Lower lobe of right lung (tissue), 2 donors: ENCODE measurements around the gene PTGES. TPM values are rescaled to one million over a fixed set of nuclear protein-coding genes. Genes with fewer than 3 reads are reported as not detected.

Experiments
- ATAC-seq, 2 donors: fragments of 200-7000 bp; cut with Tn5 transposase; one replicate each; pipeline ENCODE4 v1.9.1; 2020 to 2022; ENCODE audit warnings: mild to moderate bottlenecking in 2 of 2, moderate library complexity in 2 of 2
- DNase-seq: peaks from one replicate; pipeline ENCODE4 v3.0.0-alpha.2; 2020
- H3K27ac ChIP-seq: fragments of 200-600 bp; one replicate; pipeline ENCODE4 v1.8.0; 2022
- H3K27me3 ChIP-seq: fragments of 200-600 bp; one replicate; pipeline ENCODE4 v1.8.0; 2022; ENCODE audit warnings: low read depth
- H3K36me3 ChIP-seq: fragments of 200-600 bp; one replicate; pipeline ENCODE4 v1.8.0; 2022; ENCODE audit warnings: mild to moderate bottlenecking
- H3K4me1 ChIP-seq: fragments of 200-600 bp; one replicate; pipeline ENCODE4 v1.8.0; 2022
- H3K4me3 ChIP-seq: fragments of 200-600 bp; one replicate; pipeline ENCODE4 v1.8.0; 2022; ENCODE audit warnings: mild to moderate bottlenecking
- H3K9me3 ChIP-seq: fragments of 200-600 bp; one replicate; pipeline ENCODE4 v1.8.0; 2022
- intact Hi-C: fragments of 100-400 bp; cut with DNase I; formaldehyde crosslinking; loops from one replicate; pipeline ENCODE4 v1.11.0; 2022
- total RNA-seq: library from RNA; stranded (reverse); fragmentation: NEBNext Ultra II Directional; extraction: Animal tissue kit (Norgen Biotek cat#: 25700); gene quantifications from one replicate; pipeline ENCODE4 v1.2.1, GENCODE V29; 2021
- TF ChIP-seq, protein P1 (sequence below): fragments of 200-600 bp; IDR thresholded peaks from one replicate; pipeline ENCODE4 v1.8.0; 2022; ENCODE audit warnings: antibody characterized with exemption, mild to moderate bottlenecking
- donor health status: DM: no; HTN: yes; CAD: no; lungs with severe emphysema.

The PTGES gene
- total RNA-seq, 1 donor from 2014 or later, result 3.9 TPM

DNA sequence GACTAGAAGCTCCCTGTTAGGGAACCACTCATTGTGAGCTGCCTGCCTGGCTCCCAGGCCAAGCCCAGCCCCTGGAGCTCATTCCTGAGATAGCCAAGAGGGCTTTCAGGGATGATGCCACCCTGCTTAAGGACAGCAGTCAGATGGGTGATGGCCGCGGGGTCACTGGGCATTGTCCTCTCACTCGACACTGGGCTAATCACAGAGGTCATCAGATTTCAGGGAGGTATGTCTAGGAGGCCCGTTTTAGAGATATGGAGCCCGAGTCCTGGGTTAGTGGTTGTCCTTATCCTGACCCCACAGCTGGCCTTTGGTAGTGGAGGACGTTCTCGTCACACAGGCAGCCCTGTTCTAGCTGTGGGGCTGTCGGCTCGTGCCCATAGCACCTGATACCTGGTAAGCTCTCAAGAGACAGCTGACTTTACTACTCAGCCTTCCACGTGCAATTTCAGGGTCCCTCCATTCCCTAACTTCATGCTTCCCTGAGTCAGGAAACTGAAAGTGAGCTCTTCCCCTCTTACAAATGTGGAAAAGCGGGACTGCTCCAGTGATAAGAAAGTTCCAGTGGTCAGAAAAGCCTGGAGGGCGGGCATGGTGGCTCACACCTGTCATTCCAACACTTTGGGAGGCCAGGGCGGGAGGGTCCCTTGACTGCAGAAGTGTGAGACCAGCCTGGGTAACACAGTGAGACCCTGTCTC, 7.1 kb upstream of the PTGES start:
- Histone ChIP-seq H3K9me3 (no peaks in the 10 kb centered on the region), H3K36me3 (no peaks in the 10 kb centered on the region), H3K27me3 (no peaks in the 10 kb centered on the region), H3K27ac (no peak overlapping the region), H3K4me1 (peaks cover 21% of the 10 kb centered on the region), H3K4me3 (no peak overlapping the region)
- TF ChIP-seq, protein P1, sequence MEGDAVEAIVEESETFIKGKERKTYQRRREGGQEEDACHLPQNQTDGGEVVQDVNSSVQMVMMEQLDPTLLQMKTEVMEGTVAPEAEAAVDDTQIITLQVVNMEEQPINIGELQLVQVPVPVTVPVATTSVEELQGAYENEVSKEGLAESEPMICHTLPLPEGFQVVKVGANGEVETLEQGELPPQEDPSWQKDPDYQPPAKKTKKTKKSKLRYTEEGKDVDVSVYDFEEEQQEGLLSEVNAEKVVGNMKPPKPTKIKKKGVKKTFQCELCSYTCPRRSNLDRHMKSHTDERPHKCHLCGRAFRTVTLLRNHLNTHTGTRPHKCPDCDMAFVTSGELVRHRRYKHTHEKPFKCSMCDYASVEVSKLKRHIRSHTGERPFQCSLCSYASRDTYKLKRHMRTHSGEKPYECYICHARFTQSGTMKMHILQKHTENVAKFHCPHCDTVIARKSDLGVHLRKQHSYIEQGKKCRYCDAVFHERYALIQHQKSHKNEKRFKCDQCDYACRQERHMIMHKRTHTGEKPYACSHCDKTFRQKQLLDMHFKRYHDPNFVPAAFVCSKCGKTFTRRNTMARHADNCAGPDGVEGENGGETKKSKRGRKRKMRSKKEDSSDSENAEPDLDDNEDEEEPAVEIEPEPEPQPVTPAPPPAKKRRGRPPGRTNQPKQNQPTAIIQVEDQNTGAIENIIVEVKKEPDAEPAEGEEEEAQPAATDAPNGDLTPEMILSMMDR, result no peak
- DNase-seq (no peak), ATAC-seq (no peak)
- intact Hi-C loops, result no loop called here

DNA sequence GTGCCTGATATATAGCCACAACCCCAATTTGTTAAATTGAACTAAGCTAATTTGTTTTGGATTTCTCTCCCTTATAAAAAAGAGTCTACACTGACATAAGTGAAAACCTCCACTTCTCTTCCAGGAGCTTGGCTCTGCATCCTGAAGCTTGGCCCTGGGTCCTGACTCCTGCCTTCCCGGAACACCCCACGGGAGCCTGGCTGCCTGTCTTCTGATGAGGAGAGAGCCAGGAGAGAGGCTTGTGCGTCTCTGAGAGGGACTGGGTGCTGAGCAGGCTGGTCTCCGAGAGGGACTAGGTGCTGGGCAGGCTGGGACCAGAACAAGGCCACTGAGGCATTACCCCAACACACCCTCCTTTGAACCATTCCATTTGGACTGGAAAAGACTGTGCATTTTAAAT, 6.5 kb upstream of the PTGES start:
- Histone ChIP-seq H3K27me3 (no peaks in the 10 kb centered on the region), H3K9me3 (no peaks in the 10 kb centered on the region), H3K4me3 (no peak overlapping the region), H3K36me3 (no peaks in the 10 kb centered on the region), H3K4me1 (peaks cover 21% of the 10 kb centered on the region), H3K27ac (no peak overlapping the region)
- DNase-seq (no peak), ATAC-seq (no peak)
- TF ChIP-seq, protein P1, result no peak
- intact Hi-C loops, result no loop called here

DNA sequence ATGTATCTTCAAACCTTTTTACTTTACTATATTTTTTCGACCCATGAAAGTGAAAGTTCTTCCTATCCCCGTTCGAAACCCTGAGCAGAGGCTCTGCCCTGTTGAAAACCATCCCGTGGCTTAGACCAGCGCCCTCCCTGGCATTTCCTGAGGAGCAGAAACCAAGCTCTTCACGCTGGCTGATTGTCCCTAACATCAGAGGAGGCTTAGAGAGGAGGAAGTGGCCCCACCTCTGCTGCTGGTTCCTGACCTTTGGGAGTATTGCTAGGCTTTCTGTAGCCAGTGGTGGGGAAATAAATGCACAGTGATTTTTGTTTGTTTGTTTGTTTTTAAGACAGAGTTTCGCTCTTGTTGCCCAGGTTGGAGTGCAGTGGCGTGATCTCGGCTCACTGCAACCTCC, 4.2 kb upstream of the PTGES start:
- Histone ChIP-seq H3K4me3 (no peak overlapping the region), H3K27me3 (peaks cover 7% of the 10 kb centered on the region), H3K4me1 (peaks cover 24% of the 10 kb centered on the region), H3K36me3 (no peaks in the 10 kb centered on the region), H3K27ac (no peak overlapping the region), H3K9me3 (no peaks in the 10 kb centered on the region)
- TF ChIP-seq, protein P1, result no peak
- DNase-seq, result no peak
- ATAC-seq, result peak in 1 of 2 donors; percentile 45
- intact Hi-C loops, result no loop called here

DNA sequence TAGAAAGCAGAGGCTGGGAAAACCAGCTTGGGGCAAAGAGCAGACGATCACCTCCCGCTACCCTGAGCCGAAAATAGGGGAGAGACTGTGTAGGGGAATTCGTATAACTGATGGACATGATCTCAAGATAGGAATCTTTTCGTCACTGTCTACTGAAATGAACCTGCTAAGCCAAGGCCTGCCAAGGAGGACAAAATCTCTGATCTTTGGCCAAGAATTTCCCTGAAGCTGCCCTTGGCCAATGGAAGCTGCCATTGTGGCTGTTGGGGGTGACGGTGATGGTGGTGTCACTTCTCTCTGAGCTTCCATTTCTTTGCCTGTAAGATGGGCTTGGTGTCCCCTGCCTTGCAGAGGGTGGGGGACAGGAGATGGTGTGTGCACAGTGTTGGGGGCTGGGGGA, 3.3 kb upstream of the PTGES start:
- intact Hi-C loops, result no loop called here
- ATAC-seq, result no peak

DNA sequence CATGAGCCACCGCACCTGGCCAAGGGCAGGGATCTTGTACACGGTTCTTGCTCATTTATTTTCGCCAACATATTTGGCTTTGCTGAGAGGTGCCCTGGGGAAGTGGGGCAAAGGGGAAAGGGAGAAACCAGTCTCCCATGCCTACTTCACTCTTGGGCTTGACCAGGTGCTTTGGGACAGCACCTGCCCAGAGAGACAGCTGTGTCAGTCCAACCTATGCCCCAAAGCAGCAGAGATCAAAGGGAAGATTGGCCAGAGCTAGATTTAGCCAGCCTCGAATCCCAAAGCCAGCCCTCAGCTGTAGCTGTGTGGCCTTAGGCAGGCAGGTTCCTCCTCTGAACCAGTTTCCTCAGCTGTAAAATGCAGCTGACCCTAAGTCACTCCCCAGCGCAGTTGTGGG, 2.3 kb upstream of the PTGES start:
- Histone ChIP-seq H3K36me3 (no peaks in the 10 kb centered on the region), H3K27me3 (peaks cover 7% of the 10 kb centered on the region)
- TF ChIP-seq, protein P1, result no peak

More for the DNA sequence above, 3.3 kb upstream of the PTGES start:
- TF ChIP-seq, protein P1, result no peak
- H3K27me3 ChIP-seq, result peaks cover 7% of the 10 kb centered on the region
- DNase-seq, result no peak
- H3K36me3 ChIP-seq, result no peaks in the 10 kb centered on the region
- H3K4me3 ChIP-seq, result no peak overlapping the region
- peaks cover 29% of the 10 kb centered on the region for H3K4me1 ChIP-seq
- H3K9me3 ChIP-seq, result no peaks in the 10 kb centered on the region
- no peak overlapping the region for H3K27ac ChIP-seq

More for the DNA sequence above, 2.3 kb upstream of the PTGES start:
- intact Hi-C loops, result no loop called here
- DNase-seq (no peak), ATAC-seq (no peak)
- Histone ChIP-seq H3K27ac (no peak overlapping the region), H3K4me1 (peaks cover 29% of the 10 kb centered on the region), H3K4me3 (no peak overlapping the region), H3K9me3 (no peaks in the 10 kb centered on the region)
